Measurements from ENCODE around the gene DPH6.

- no peak for TF ChIP-seq CTCF (IDR thresholded peaks at IDR 0.05)
- no peak for TF ChIP-seq EZH2phosphoT487 (IDR thresholded peaks at IDR 0.05)
Measured at GRCh38 chr15:35399901-35400300, 146.1 kb downstream of the DPH6 start.
